ENCODE results near the gene SYMPK.
A peak's percentile ranks its signal among the peaks of the same experiment; 100 is the strongest.
"Not testable (repeated sequence)": the region's sequence is repeated elsewhere in the genome, so short reads cannot be mapped to it uniquely, and the experiment has no call there.

SYMPK gene

GRCh38 chr19:45862564-45863334 is at the start of gene SYMPK:
Gene SYMPK, minus strand, starts transcription at chr19:45863147. Its CDS starts 8,652 bp downstream, at chr19:45854495.
- DNase-seq, result peak; percentile 99

- no peak for DNase-seq
Measured at GRCh38 chr19:45911291-45911690, 48.3 kb upstream of the SYMPK start.

GRCh38 chr19:45908956-45909355 is 46.0 kb upstream of the SYMPK start:
- no peak for DNase-seq

GRCh38 chr19:45906221-45906620 is 43.3 kb upstream of the SYMPK start:
- peak; percentile 29 for DNase-seq

- DNase-seq, result no peak
Measured at GRCh38 chr19:45905011-45905410, 42.1 kb upstream of the SYMPK start.

GRCh38 chr19:45902651-45903625 is 40.0 kb upstream of the SYMPK start:
- peak; percentile 100 for DNase-seq

GRCh38 chr19:45901912-45902650 is 39.1 kb upstream of the SYMPK start, which contains the start of gene MYPOP:
Gene MYPOP, minus strand, starts transcription at chr19:45902613. Its CDS starts 840 bp downstream, at chr19:45901773.
- no peak for DNase-seq

- peak; percentile 69 for DNase-seq
Measured at GRCh38 chr19:45901432-45901911, 38.5 kb upstream of the SYMPK start.

- no peak for DNase-seq
Measured at GRCh38 chr19:45900738-45901431, 37.9 kb upstream of the SYMPK start.

- DNase-seq, result no peak
Measured at GRCh38 chr19:45899919-45900589, 37.1 kb upstream of the SYMPK start.

- no peak for DNase-seq
Measured at GRCh38 chr19:45899253-45899652, 36.3 kb upstream of the SYMPK start.

- peak; percentile 74 for DNase-seq
Measured at GRCh38 chr19:45897261-45897812, 34.4 kb upstream of the SYMPK start.

GRCh38 chr19:45895983-45896599 is 33.1 kb upstream of the SYMPK start:
- not testable (repeated sequence) for DNase-seq

- no peak for DNase-seq
Measured at GRCh38 chr19:45895519-45895972, 32.6 kb upstream of the SYMPK start.

- no peak for DNase-seq
Measured at GRCh38 chr19:45890877-45891276, 27.9 kb upstream of the SYMPK start.

- DNase-seq, result no peak
Measured at GRCh38 chr19:45889210-45889885, 26.4 kb upstream of the SYMPK start.

- no peak for DNase-seq
Measured at GRCh38 chr19:45887200-45887710, 24.3 kb upstream of the SYMPK start.

GRCh38 chr19:45886427-45887199 is 23.7 kb upstream of the SYMPK start:
- peak; percentile 94 for DNase-seq

Measured in suppressor macrophage treated with lipopolysaccharide for 4 hours (primary cell).